Stimulated activated CD4-positive, alpha-beta T cell treated with anti-CD3 and anti-CD28 coated beads, Interleukin-4, amount 100 ng/mL, for 1 hour (primary cell): ENCODE results near the gene COL4A6.

ENCODE experiments used
- DNase-seq: peaks from one replicate; pipeline ENCODE4 v3.0.0-alpha.2; 2020

The COL4A6 gene

DNA sequence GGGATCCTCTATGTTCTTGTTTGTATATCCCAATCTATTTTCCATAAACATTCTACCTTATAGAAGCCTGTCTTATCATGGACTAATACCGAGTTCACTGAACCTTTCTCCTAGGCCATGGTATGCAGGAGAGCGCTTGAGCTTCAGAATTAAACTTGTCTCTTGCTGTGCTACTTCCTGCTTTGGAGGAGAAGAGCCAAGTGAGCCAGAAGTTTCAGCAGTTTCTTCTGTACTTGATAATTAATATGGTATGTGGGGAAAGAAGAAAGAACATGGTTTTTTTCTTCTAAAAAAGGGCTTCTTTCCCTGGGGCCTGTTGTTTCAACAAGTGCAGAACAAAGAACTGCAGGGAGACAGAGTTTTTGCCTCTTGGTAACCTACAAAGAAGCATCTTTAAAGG lies 173.8 kb downstream of the COL4A6 start:
- DNase-seq, result no peak

- no peak for DNase-seq
These were observed 176.5 kb downstream of the COL4A6 start for GRCh38 chrX:108261549-108262203.

GRCh38 chrX:108257556-108257955 lies 180.7 kb downstream of the COL4A6 start:
- no peak for DNase-seq

DNA sequence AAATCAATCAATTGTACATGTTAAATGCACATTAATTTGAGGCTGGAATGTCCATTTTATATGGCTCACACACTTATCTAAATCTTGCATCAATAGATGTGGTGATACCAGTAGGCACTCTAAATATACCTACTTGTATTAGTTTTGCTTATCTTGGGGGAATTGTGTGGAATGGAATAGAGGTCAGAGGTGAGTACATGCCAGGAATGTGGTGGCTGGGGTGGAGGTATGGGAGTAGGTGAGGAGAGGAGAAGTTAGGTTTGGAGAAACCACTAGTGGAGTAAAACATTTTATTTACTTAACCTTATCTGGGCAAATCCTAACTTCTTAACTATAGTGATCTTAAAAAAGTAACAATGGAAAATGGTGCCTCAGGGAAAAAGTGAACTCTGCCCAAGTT lies 183.6 kb downstream of the COL4A6 start:
- DNase-seq, result no peak

GRCh38 chrX:108250654-108251579 lies 187.3 kb downstream of the COL4A6 start:
- DNase-seq, result no peak

DNA sequence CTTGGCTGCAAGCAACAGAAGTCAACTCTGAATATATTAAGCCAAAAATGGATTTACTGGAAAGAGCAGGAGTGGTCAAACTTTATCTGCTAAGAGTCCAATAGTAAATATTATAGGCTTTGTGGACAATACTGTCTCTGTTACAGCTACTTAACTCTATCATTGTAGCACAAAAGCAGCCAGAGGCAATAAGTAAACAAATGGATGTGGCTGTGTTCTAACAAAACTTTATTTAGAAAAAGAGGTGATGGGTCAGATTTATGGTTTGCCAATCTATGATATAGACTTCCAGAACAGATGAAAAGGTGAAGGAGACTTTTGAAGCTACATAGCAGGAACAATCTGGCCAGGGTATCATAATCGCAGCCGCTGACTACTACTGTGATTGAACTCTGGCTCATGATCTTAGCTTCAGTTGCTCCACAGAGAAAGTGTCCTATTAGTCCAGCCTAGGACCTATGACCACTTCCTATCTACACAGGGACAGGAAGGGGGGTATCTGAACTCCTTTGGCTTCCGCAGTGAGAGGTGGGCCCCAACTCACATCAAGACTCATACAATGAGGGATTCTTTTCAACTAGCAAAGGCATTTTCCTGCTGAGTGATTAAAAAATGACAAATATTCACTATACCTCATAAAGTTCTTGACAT lies 191.8 kb downstream of the COL4A6 start:
- DNase-seq, result no peak

GRCh38 chrX:108245462-108245861 lies 192.8 kb downstream of the COL4A6 start:
- DNase-seq, result no peak

GRCh38 chrX:108235986-108236385 lies 202.2 kb downstream of the COL4A6 start:
- no peak for DNase-seq

DNA sequence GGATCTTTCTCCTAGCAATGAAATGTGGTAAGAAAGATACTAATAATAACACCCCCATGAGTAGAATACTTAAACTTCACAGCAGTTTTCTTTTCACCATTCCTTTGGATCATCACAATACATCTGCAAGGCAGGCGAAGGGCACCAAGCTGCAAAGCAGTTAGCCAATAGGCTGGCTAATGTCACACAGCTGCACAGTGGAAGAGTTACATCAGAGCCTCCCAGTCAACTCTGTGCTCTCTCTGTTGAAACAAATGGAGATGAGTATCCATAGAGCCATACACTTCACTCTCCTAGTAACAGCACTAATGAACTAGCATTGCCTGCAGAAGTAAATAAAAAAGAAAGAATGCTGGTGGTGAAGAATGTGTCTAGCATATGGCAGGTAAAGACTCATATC lies 207.6 kb downstream of the COL4A6 start:
- no peak for DNase-seq

DNA sequence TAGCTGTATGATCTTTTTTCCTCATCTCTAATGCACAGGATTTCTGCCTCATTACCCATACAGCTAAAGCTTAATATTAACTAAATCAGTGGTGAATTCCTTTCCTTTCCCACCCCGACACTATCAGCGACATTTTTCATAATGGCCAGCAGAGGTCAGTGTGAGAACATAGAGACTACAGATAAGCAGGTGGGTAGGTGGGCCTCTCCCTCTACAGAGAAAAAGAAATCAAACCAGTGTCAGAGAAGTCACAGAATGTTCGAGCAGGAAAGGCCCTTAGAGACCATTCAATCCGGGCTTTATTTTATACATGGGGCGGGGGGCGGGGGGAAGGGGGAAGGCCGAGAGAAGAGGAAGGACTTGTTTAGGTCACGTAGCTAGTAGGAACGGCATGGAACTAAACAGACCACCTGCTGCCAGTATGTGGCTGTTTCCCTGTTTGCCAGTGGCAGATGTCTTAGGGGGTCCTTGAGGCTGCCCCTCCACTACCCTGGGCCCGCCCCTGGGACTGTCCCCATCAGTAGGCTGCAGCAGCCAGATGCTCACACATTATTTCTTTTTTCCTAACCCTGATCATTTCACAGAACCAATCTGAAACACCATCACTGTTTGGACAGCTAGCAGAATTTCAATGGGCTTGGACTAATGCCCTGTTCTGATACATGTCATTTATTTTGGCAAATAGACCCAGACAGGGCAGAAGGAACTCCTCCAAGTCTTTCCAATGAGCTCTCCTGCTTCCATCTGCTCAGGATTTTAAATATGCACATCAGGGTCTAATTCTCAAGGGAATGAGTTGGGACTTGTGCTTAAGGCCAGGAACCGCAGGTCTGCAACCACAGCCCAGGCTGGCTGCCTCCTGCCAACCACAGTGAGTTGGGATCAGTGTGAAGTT lies 213.2 kb downstream of the COL4A6 start:
- no peak for DNase-seq

- DNase-seq, result no peak
These were observed 214.0 kb downstream of the COL4A6 start for GRCh38 chrX:108224218-108224617.

GRCh38 chrX:108223585-108223984 lies 214.6 kb downstream of the COL4A6 start:
- no peak for DNase-seq

GRCh38 chrX:108221301-108221864 lies 216.8 kb downstream of the COL4A6 start:
- DNase-seq, result no peak

- DNase-seq, result no peak
These were observed 218.1 kb downstream of the COL4A6 start for GRCh38 chrX:108219949-108220601.

GRCh38 chrX:108217876-108218275 lies 220.3 kb downstream of the COL4A6 start:
- no peak for DNase-seq

GRCh38 chrX:108216919-108217571 lies 221.2 kb downstream of the COL4A6 start:
- DNase-seq, result no peak

DNA sequence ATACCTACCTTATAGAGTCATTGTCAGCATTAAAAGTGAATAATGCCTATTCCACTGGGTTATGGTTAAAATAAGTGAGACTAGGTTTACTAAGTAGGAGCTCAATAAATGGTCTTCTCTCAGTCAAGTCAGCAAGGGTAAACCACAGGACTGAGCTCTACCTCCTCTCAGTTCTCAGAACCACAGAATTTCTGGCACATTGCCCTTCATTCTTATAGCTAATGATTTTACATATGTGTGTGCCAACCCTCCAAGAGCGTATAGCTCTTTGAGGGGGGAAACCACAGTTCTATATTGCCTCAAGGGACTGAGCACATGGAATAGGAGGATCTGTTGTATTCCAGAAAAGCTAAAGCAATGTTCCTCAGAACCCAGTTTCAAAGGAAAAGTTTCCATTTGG lies 221.8 kb downstream of the COL4A6 start:
- no peak for DNase-seq

GRCh38 chrX:108211301-108211700 lies 226.9 kb downstream of the COL4A6 start:
- no peak for DNase-seq

DNA sequence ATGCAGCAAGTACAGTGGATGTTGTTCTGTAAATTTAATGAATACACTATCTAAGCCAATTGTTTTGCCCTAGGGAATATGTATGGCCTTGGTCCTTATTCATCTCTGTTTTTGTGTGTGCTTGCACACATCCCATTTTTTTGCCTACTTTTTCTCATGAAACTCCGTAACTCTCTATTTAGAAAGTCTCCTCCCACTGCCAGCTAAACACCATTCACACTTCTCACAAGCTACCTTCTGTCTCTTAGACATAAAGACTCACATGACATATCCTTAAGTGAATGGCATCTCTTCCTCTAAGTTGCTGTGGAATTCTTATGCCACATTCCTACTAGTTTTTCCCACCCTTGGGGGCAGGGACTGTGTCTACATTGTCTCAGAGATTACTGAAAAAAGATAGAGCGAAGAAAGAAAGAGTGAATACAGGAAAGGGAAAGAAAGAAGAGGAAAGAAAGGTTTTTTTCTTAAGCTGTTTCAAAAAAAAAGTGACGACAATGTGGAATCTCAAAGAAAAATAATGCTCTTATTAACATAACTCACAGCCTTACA lies 229.1 kb downstream of the COL4A6 start:
- no peak for DNase-seq

GRCh38 chrX:108203540-108203939 lies 234.7 kb downstream of the COL4A6 start:
- no peak for DNase-seq

GRCh38 chrX:108199691-108200090 lies 238.5 kb downstream of the COL4A6 start:
- no peak for DNase-seq
